SJCRH30 (cell line): Measurements from ENCODE around the gene BAIAP2L1. TPM values are rescaled to one million over a fixed set of nuclear protein-coding genes. Genes with fewer than 3 reads are reported as not detected.
"Not testable (repeated sequence)": the region's sequence is repeated elsewhere in the genome, so short reads cannot be mapped to it uniquely, and the experiment has no call there.

ENCODE experiments used
- DNase-seq, 2 experiments: peaks; one replicate each; pipeline ENCODE4 v3.0.0-alpha.2; 2015 to 2020
- H3K27ac ChIP-seq: fragments of 250-450 bp; sonication (Bioruptor Pico); 2 replicates; pipeline ENCODE4 v1.5.1; 2020; ENCODE audit warnings: mild to moderate bottlenecking, moderate library complexity
- H3K27me3 ChIP-seq: fragments of 250-450 bp; sonication (Bioruptor Pico); 2 replicates; pipeline ENCODE4 v1.5.1; 2020; ENCODE audit warnings: mild to moderate bottlenecking, moderate library complexity
- H3K36me3 ChIP-seq: fragments of 250-450 bp; sonication (Bioruptor Pico); 2 replicates; pipeline ENCODE4 v1.5.1; 2020; ENCODE audit warnings: mild to moderate bottlenecking, moderate library complexity
- H3K4me1 ChIP-seq: fragments of 250-450 bp; sonication (Bioruptor Pico); 2 replicates; pipeline ENCODE4 v1.5.1; 2020; ENCODE audit warnings: mild to moderate bottlenecking, moderate library complexity
- H3K4me3 ChIP-seq: fragments of 250-450 bp; sonication (Bioruptor Pico); 2 replicates; pipeline ENCODE4 v1.5.1; 2020; ENCODE audit warnings: mild to moderate bottlenecking, moderate library complexity
- H3K9me3 ChIP-seq: fragments of 250-450 bp; sonication (Bioruptor Pico); replicated peaks from 2 replicates; pipeline ENCODE4 v1.5.1; 2020; ENCODE audit warnings: mild to moderate bottlenecking, moderate library complexity
- total RNA-seq: library from RNA; depleted of rRNA; stranded (reverse); fragments of >200 nt; shearing (Covaris generic); gene quantifications from 2 replicates; pipeline ENCODE4 v1.2.3, GENCODE V29; 2014

The BAIAP2L1 gene
- total RNA-seq, 1 experiment from 2014 or later = 21.7 TPM

GRCh38 chr7:98329100-98329790 is 71.6 kb downstream of the BAIAP2L1 start:
- Histone ChIP-seq H3K4me3 (peak overlapping the region; percentile 27), H3K27me3 (no peaks in the 10 kb centered on the region), H3K4me1 (peaks cover 10% of the 10 kb centered on the region), H3K36me3 (no peaks in the 10 kb centered on the region), H3K27ac (peak overlapping the region; percentile 79), H3K9me3 (no peaks in the 10 kb centered on the region)
- peak in 1 of 2 experiments; percentile 36 for DNase-seq

- no peak for DNase-seq
- Histone ChIP-seq H3K4me3 (no peak overlapping the region), H3K9me3 (no peaks in the 10 kb centered on the region), H3K4me1 (peaks cover 25% of the 10 kb centered on the region), H3K36me3 (no peaks in the 10 kb centered on the region), H3K27ac (no peak overlapping the region), H3K27me3 (no peaks in the 10 kb centered on the region)
Measured at GRCh38 chr7:98324782-98325181, 76.1 kb downstream of the BAIAP2L1 start.

- H3K4me3 ChIP-seq = peak overlapping the region; percentile 40
- H3K27me3 ChIP-seq = no peaks in the 10 kb centered on the region
- no peaks in the 10 kb centered on the region for H3K36me3 ChIP-seq
- peak overlapping the region; percentile 66 for H3K27ac ChIP-seq
- peaks cover 18% of the 10 kb centered on the region for H3K4me1 ChIP-seq
- H3K9me3 ChIP-seq = no peaks in the 10 kb centered on the region
- peak; percentile 90 to 91 for DNase-seq
Measured at GRCh38 chr7:98323597-98324322, 77.1 kb downstream of the BAIAP2L1 start.

- DNase-seq = no peak
- no peaks in the 10 kb centered on the region for H3K27me3 ChIP-seq
- H3K4me3 ChIP-seq = peak overlapping the region; percentile 40
- no peaks in the 10 kb centered on the region for H3K9me3 ChIP-seq
- H3K4me1 ChIP-seq = peaks cover 18% of the 10 kb centered on the region
- H3K36me3 ChIP-seq = no peaks in the 10 kb centered on the region
- H3K27ac ChIP-seq = peak overlapping the region; percentile 66
Measured at GRCh38 chr7:98322331-98323270, 78.3 kb downstream of the BAIAP2L1 start.

GRCh38 chr7:98321301-98321700 is 79.6 kb downstream of the BAIAP2L1 start:
- Histone ChIP-seq H3K27ac (no peak overlapping the region), H3K27me3 (no peaks in the 10 kb centered on the region), H3K4me1 (peaks cover 18% of the 10 kb centered on the region), H3K36me3 (peaks cover 7% of the 10 kb centered on the region; the same call in 1 of the 2 replicates), H3K9me3 (no peaks in the 10 kb centered on the region; the same call in 1 of the 2 replicates), H3K4me3 (no peak overlapping the region)
- DNase-seq = no peak

GRCh38 chr7:98319176-98319575 is 81.7 kb downstream of the BAIAP2L1 start:
- Histone ChIP-seq H3K36me3 (peaks cover 10% of the 10 kb centered on the region; the same call in 1 of the 2 replicates), H3K27ac (no peak overlapping the region; the same call in 1 of the 2 replicates), H3K9me3 (peaks cover 2% of the 10 kb centered on the region; the same call in 1 of the 2 replicates), H3K4me1 (peaks cover 15% of the 10 kb centered on the region), H3K27me3 (no peaks in the 10 kb centered on the region), H3K4me3 (no peak overlapping the region)
- no peak for DNase-seq

- Histone ChIP-seq H3K27me3 (no peaks in the 10 kb centered on the region), H3K4me1 (peaks cover 6% of the 10 kb centered on the region; the same call in 1 of the 2 replicates), H3K9me3 (peaks cover 2% of the 10 kb centered on the region; the same call in 1 of the 2 replicates), H3K36me3 (peaks cover 10% of the 10 kb centered on the region; the same call in 1 of the 2 replicates), H3K27ac (no peak overlapping the region), H3K4me3 (no peak overlapping the region)
- DNase-seq = no peak
Measured at GRCh38 chr7:98317366-98318040, 83.4 kb downstream of the BAIAP2L1 start.

- not testable (repeated sequence) for H3K27ac ChIP-seq, DNase-seq
Measured at GRCh38 chr7:98315994-98316527, 84.8 kb downstream of the BAIAP2L1 start.

GRCh38 chr7:98315318-98315993 is 85.4 kb downstream of the BAIAP2L1 start:
- no peak for DNase-seq
- Histone ChIP-seq H3K4me3 (no peak overlapping the region), H3K27me3 (no peaks in the 10 kb centered on the region), H3K36me3 (peaks cover 13% of the 10 kb centered on the region; the same call in 1 of the 2 replicates), H3K4me1 (peaks cover 3% of the 10 kb centered on the region; the same call in 1 of the 2 replicates), H3K27ac (no peak overlapping the region), H3K9me3 (peaks cover 2% of the 10 kb centered on the region; the same call in 1 of the 2 replicates)

More at GRCh38 chr7:98315994-98316527, 84.8 kb downstream of the BAIAP2L1 start:
- not testable (repeated sequence) for H3K4me1 ChIP-seq, H3K4me3 ChIP-seq, H3K27me3 ChIP-seq, H3K9me3 ChIP-seq
- H3K36me3 ChIP-seq = peaks cover 10% of the 10 kb centered on the region; the same call in 1 of the 2 replicates

- Histone ChIP-seq H3K36me3 (peaks cover 19% of the 10 kb centered on the region), H3K27me3 (no peaks in the 10 kb centered on the region), H3K4me3 (no peak overlapping the region), H3K9me3 (peaks cover 2% of the 10 kb centered on the region; the same call in 1 of the 2 replicates), H3K27ac (peak overlapping the region; percentile 32; the same call in 1 of the 2 replicates), H3K4me1 (peaks cover 3% of the 10 kb centered on the region; the same call in 1 of the 2 replicates)
- DNase-seq = peak; percentile 38 to 56
Measured at GRCh38 chr7:98314469-98314868, 86.4 kb downstream of the BAIAP2L1 start.

- no peak overlapping the region for H3K4me3 ChIP-seq
- 0 out of 2 replicates have a peak, but pooled peaks cover 3% of the 10 kb centered on the region for H3K4me1 ChIP-seq
- H3K27me3 ChIP-seq = no peaks in the 10 kb centered on the region
- H3K27ac ChIP-seq = no peak overlapping the region
- H3K9me3 ChIP-seq = peaks cover 2% of the 10 kb centered on the region; the same call in 1 of the 2 replicates
- H3K36me3 ChIP-seq = peaks cover 26% of the 10 kb centered on the region
- DNase-seq = no peak
Measured at GRCh38 chr7:98312201-98312600, 88.7 kb downstream of the BAIAP2L1 start.

GRCh38 chr7:98309566-98309965 is 91.3 kb downstream of the BAIAP2L1 start:
- peaks cover 18% of the 10 kb centered on the region for H3K36me3 ChIP-seq
- no peak overlapping the region for H3K4me3 ChIP-seq
- H3K4me1 ChIP-seq = 0 out of 2 replicates have a peak, but pooled peaks cover 3% of the 10 kb centered on the region
- no peaks in the 10 kb centered on the region for H3K9me3 ChIP-seq
- DNase-seq = no peak
- no peaks in the 10 kb centered on the region for H3K27me3 ChIP-seq
- H3K27ac ChIP-seq = no peak overlapping the region

- Histone ChIP-seq H3K36me3 (peaks cover 18% of the 10 kb centered on the region), H3K27ac (no peak overlapping the region), H3K27me3 (no peaks in the 10 kb centered on the region), H3K4me3 (no peak overlapping the region), H3K4me1 (no peaks in the 10 kb centered on the region), H3K9me3 (no peaks in the 10 kb centered on the region)
- no peak for DNase-seq
Measured at GRCh38 chr7:98307971-98308466, 92.9 kb downstream of the BAIAP2L1 start.
